ENCODE results near the gene TRIM2.

DNA sequence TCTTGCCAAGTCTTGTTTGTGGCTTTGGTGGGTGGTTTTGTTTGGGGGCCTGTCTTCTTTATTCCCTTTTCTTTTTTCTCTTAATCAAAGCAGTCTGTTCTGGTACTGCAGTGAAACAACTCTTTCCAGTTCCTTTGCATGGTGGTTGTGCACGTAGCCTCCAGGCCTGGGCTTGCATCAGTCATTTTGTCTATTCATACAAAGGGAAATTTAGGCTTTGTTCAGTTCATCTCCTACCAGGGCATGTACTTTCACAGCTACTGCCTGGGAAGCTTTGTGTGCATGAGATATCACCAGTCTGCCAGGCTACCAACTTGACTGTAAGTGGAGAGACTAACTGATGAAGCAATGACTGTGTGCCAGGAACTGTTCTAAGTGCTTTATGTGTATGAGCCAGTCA lies 8.5 kb downstream of the TRIM2 start:
- TF ChIP-seq EZH2phosphoT487 (IDR thresholded peaks at IDR 0.05; ENCODE audit: low read length): no peak
- TF ChIP-seq, protein P1, sequence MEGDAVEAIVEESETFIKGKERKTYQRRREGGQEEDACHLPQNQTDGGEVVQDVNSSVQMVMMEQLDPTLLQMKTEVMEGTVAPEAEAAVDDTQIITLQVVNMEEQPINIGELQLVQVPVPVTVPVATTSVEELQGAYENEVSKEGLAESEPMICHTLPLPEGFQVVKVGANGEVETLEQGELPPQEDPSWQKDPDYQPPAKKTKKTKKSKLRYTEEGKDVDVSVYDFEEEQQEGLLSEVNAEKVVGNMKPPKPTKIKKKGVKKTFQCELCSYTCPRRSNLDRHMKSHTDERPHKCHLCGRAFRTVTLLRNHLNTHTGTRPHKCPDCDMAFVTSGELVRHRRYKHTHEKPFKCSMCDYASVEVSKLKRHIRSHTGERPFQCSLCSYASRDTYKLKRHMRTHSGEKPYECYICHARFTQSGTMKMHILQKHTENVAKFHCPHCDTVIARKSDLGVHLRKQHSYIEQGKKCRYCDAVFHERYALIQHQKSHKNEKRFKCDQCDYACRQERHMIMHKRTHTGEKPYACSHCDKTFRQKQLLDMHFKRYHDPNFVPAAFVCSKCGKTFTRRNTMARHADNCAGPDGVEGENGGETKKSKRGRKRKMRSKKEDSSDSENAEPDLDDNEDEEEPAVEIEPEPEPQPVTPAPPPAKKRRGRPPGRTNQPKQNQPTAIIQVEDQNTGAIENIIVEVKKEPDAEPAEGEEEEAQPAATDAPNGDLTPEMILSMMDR (IDR thresholded peaks at IDR 0.05; ENCODE audit: low read length): no peak
